Left renal cortex interstitium (tissue), 4 donors: Measurements from ENCODE around the gene CLDN15. TPM values are rescaled to one million over a fixed set of nuclear protein-coding genes. Genes with fewer than 3 reads are reported as not detected.
"Not testable (repeated sequence)": the region's sequence is repeated elsewhere in the genome, so short reads cannot be mapped to it uniquely, and the experiment has no call there.

Source experiments
- DNase-seq, 4 donors: peaks; one replicate each; pipeline ENCODE4 v3.0.0-alpha.2; 2013; ENCODE audit warnings: low read depth in 4 of 4, low spot score in 2 of 4, missing footprints in 1 of 4
- polyA plus RNA-seq, 4 donors: library from polyadenylated mRNA; unstranded; fragments of 120-200 nt; gene quantifications; one replicate each; pipeline ENCODE4 v1.2.1, GENCODE V29; 2013; ENCODE audit not compliant: insufficient read length in 4 of 4

Gene CLDN15
- polyA plus RNA-seq, 4 donors, result 7.3 to 18.3 (median 13.0) TPM

- no peak for DNase-seq
Measured at GRCh38 chr7:101201695-101202602, 35.7 kb downstream of the CLDN15 start.

- DNase-seq, result no peak
Measured at GRCh38 chr7:101200862-101201599, 36.6 kb downstream of the CLDN15 start, which contains the start of gene MOGAT3. TSS of gene MOGAT3 (minus strand) at chr7:101201036. CDS start at chr7:101200854, 182 bp downstream.

DNA sequence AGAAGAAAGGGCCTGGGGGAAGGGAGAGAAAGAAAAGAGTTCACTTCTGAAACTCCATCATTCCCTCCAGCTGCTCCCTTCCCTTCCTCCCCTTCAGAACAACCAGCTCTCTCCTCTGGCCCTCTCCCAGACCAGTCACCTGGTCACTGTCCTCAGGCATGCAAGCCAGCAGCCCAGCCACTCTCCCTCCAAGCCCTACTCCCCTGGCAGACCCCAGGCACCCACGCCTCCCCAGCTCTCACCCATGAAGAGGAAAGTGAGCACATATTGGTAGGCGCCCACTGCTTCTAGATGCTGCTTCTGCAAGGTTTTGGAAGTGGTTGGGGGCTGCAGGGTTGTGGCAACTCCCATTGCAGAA is 37.1 kb downstream of the CLDN15 start:
- no peak for DNase-seq

DNA sequence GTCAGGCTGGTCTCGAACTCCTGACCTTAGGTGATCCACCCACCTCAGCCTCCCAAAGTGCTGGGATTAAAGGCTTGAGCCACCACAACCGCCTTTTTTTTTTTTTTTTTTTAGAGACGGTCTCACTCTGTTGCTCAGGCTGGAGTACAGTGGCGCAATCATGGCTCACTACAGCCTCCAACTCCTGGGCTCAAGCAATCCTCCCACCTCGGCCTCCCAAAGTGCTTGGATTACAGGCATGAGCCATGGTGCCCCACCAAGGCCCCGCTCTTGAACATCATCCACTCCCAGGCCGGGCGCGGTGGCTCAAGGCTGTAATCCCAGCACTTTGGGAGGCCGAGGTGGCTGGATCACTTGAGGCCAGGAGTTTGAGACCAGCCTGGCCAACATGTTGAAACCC is 38.1 kb downstream of the CLDN15 start:
- not testable (repeated sequence) for DNase-seq

DNA sequence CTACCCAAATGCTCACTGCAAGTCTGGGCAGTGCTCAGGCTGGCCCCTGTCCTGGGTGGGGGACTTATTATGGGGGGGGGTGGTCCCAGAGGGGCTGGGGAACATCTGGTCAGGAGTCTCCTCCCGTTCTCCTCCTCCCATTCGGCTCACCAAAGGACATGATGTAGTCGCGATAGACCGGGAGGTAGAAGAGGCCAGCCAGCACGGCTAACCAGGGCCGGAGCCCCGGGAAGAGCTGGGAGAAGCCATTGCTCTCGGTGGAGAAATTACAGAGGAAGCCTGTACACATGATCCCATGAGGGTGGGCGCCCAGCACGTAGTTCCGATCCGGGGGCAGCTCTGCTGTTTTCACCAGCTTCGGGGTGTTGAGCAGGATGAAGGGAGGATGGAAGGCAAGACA is 39.1 kb downstream of the CLDN15 start:
- no peak for DNase-seq

- no peak for DNase-seq
Measured at GRCh38 chr7:101197991-101198390, 39.6 kb downstream of the CLDN15 start.

- no peak for DNase-seq
Measured at GRCh38 chr7:101195884-101196283, 41.7 kb downstream of the CLDN15 start.

GRCh38 chr7:101189109-101189508 is 48.5 kb downstream of the CLDN15 start:
- no peak for DNase-seq

DNA sequence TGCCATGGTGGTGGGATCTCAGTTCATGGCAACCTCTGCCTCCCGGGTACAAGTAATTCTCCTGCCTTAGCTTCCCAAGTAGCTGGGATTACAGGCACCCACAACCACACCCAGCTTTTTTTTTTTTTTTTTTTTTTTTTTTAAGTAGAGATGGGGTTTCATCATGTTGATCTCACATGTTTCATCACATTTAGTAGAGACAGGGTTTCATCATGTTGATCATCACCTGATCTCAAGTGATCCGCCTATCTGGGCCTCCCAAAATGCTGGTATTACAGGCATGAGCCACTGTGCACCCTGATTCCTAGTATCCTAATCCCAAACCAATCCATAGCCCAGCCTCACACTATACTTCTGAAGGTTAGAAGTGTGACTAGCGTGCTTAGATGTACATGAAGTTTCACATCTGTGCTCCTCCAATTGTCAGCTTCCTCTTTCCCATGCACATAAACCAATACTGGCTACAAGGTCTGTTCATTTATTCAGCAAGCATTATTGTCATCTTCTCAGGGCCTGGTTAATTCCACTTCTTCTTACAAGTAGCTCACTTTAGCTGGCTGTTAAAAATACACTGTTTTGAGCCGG is 50.7 kb downstream of the CLDN15 start:
- no peak for DNase-seq

DNA sequence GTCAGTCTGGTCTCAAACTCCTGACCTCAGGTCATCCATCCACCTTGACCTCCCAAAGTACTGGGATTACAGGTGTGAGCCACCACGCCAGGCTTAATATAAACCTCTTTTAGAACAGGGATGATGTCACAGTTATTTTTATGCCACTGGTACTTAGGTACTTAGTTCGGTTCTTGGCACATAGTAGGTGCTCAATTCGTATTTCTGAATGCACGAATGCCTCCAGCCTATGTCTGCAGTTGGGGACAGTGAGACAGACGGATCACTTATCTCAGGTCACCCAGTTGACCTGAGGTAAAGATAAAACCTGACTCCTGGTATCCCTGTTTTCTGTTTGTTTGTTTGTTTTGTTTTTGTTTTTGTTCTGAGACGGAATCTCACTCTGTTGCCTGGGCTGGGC is 51.4 kb downstream of the CLDN15 start:
- DNase-seq, result no peak

GRCh38 chr7:101185258-101185839 is 52.3 kb downstream of the CLDN15 start:
- DNase-seq, result no peak

Other genes starting within 250 kb of the CLDN15 start
- gene MUC17, start 217.7 kb downstream of the CLDN15 start, polyA plus RNA-seq, result not detected
- gene TRIM56, start 152.3 kb downstream of the CLDN15 start, polyA plus RNA-seq, result 10 to 100 TPM; 14.3 to 23.1 (median 17.8) TPM
- 1 to 10 TPM in 2 of 4 donors, under 1 TPM in 2; 0.72 to 5.8 (median 1.2) TPM for gene SERPINE1, start 110.7 kb downstream of the CLDN15 start, polyA plus RNA-seq
- gene AP1S1, start 83.3 kb downstream of the CLDN15 start, polyA plus RNA-seq, result 10 to 100 TPM; 69.5 to 88.3 (median 72.3) TPM
- gene VGF, start 72.2 kb downstream of the CLDN15 start, polyA plus RNA-seq, result under 1 TPM; 0.07 to 0.38 (median 0.20) TPM
- under 1 TPM in 2 of 4 donors, not detected in 2; 0.09 to 0.10 TPM for gene NAT16, start 57.5 kb downstream of the CLDN15 start, polyA plus RNA-seq
- 1 to 10 TPM in 1 of 4 donors, under 1 TPM in 3; 0.27 to 1.2 (median 0.82) TPM for gene MOGAT3, start 36.8 kb downstream of the CLDN15 start, polyA plus RNA-seq
- 10 to 100 TPM; 39.6 to 51.5 (median 48.8) TPM for gene PLOD3, start 20.2 kb downstream of the CLDN15 start, polyA plus RNA-seq
- gene ZNHIT1, start 19.6 kb downstream of the CLDN15 start, polyA plus RNA-seq, result 10 to 100 TPM; 51.0 to 85.2 (median 71.8) TPM
- 100 to 1,000 TPM; 147 to 180 (median 164) TPM for gene FIS1, start 7.3 kb upstream of the CLDN15 start, polyA plus RNA-seq
- gene IFT22, start 84.0 kb upstream of the CLDN15 start, polyA plus RNA-seq, result 10 to 100 TPM; 69.0 to 79.6 (median 76.0) TPM
- 10 to 100 TPM; 23.1 to 36.3 (median 29.9) TPM for gene COL26A1, start 125.1 kb upstream of the CLDN15 start, polyA plus RNA-seq